Keratinocyte (primary cell): ENCODE data around the gene ECE1. TPM values are rescaled to one million over a fixed set of nuclear protein-coding genes. Genes with fewer than 3 reads are reported as not detected.

Experiments used
- DNase-seq: peaks from one replicate; pipeline ENCODE4 v3.0.0-alpha.2; 2011; ENCODE audit warnings: low read depth, missing footprints, low spot score
- FAIRE-seq: peaks from 2 replicates; lab custom pipeline; 2011; peaks lifted over from hg19 to GRCh38; lab: Jason Lieb, UNC
- H2AFZ ChIP-seq: 2 replicates; pipeline ENCODE4 v1.6.0; 2012; ENCODE audit warnings: low read length, control low read depth, inconsistent platforms; ENCODE audit not compliant: control insufficient read depth
- H3K27ac ChIP-seq: 2 replicates; pipeline ENCODE4 v1.5.1; 2011; ENCODE audit warnings: low read length; ENCODE audit not compliant: control insufficient read depth, insufficient read depth
- H3K27me3 ChIP-seq: 3 replicates; pipeline ENCODE4 v1.6.0; 2011; ENCODE audit warnings: low read length; ENCODE audit not compliant: control insufficient read depth, insufficient read depth; ENCODE audit errors: extremely low read depth
- H3K36me3 ChIP-seq, 2 experiments: 2 replicates in 1 of 2; 3 replicates in 1 of 2; pipeline ENCODE4 v1.5.1; 2011; ENCODE audit warnings: low read length in 2 of 2, mild to moderate bottlenecking in 1 of 2; ENCODE audit not compliant: control insufficient read depth in 2 of 2, insufficient read depth in 2 of 2; ENCODE audit errors: extremely low read depth in 1 of 2
- H3K4me1 ChIP-seq: 3 replicates; pipeline ENCODE4 v1.5.1; 2011; ENCODE audit warnings: low read length; ENCODE audit not compliant: control insufficient read depth, insufficient read depth; ENCODE audit errors: extremely low read depth
- H3K4me2 ChIP-seq: 3 replicates; pipeline ENCODE4 v1.6.0; 2011; ENCODE audit warnings: low read depth, low read length; ENCODE audit not compliant: control insufficient read depth, insufficient read depth; ENCODE audit errors: extremely low read depth
- H3K4me3 ChIP-seq, 3 experiments: fragments of 200-600 bp in 1 of 3; sonication (generic) in 1 of 3; 2 replicates in 2 of 3; 3 replicates in 1 of 3; pipeline ENCODE4 v1.5.1; 2011 to 2016; ENCODE audit warnings: low read length in 3 of 3, mild to moderate bottlenecking in 3 of 3, control low read depth in 2 of 3, inconsistent platforms in 1 of 3, low read depth in 1 of 3, mixed read lengths in 1 of 3, mixed run types in 1 of 3, moderate library complexity in 1 of 3; ENCODE audit not compliant: control insufficient read depth in 2 of 3, insufficient read depth in 2 of 3; ENCODE audit errors: extremely low read depth in 1 of 3
- H3K79me2 ChIP-seq: 2 replicates; pipeline ENCODE4 v1.6.0; 2012; ENCODE audit warnings: low read length; ENCODE audit not compliant: control insufficient read depth, insufficient read depth
- H3K9ac ChIP-seq: 3 replicates; pipeline ENCODE4 v1.6.0; 2011; ENCODE audit warnings: low read length; ENCODE audit not compliant: control insufficient read depth, insufficient read depth; ENCODE audit errors: extremely low read depth
- H3K9me1 ChIP-seq: 3 replicates; pipeline ENCODE4 v1.6.0; 2011; ENCODE audit warnings: low read length; ENCODE audit not compliant: control insufficient read depth, insufficient read depth; ENCODE audit errors: extremely low read depth
- H3K9me3 ChIP-seq: 2 replicates; pipeline ENCODE4 v1.5.1; 2012; ENCODE audit warnings: low read depth, low read length; ENCODE audit not compliant: control insufficient read depth
- H4K20me1 ChIP-seq: 3 replicates; pipeline ENCODE4 v1.6.0; 2011; ENCODE audit warnings: low read length; ENCODE audit not compliant: control insufficient read depth, insufficient read depth; ENCODE audit errors: extremely low read depth
- EZH2 ChIP-seq: IDR thresholded peaks from one replicate; pipeline ENCODE4 v1.6.1; 2012; ENCODE audit warnings: inconsistent platforms, mild to moderate bottlenecking, low read length, moderate library complexity
- dilution Hi-C: fragments of 300-500 bp; cut with MboI; formaldehyde crosslinking; loops from one replicate; pipeline ENCODE4 v1.7.0; 2020; ENCODE audit warnings: low sequenced_read_pairs; ENCODE audit not compliant: extremely low pct_ligation_motif_present
- polyA plus RNA-seq, 5 experiments: library from polyadenylated mRNA; depleted of rRNA in 3 of 5; stranded (reverse) in 3 of 5; stranded (forward) in 1 of 5; unstranded in 1 of 5; fragments of >200 nt; gene quantifications; 1 replicate in 1 of 5; 2 replicates in 3 of 5; 3 replicates in 1 of 5; pipeline versions ENCODE4 v1.2.1 to v1.2.3, GENCODE V29; 2011 to 2012; ENCODE audit warnings: missing spikeins in 2 of 5, low read depth in 1 of 5, low replicate concordance in 1 of 5
- TF ChIP-seq, protein P1 (sequence below), 3 experiments: IDR thresholded peaks in 1 of 3; conservative IDR thresholded peaks in 1 of 3; optimal IDR thresholded peaks in 1 of 3; 2 replicates in 2 of 3; 3 replicates in 1 of 3; pipeline versions ENCODE3 to v1.5.1; 2011; ENCODE audit warnings: low read length in 3 of 3, mild to moderate bottlenecking in 3 of 3, moderate library complexity in 2 of 3, control low read depth in 1 of 3, inconsistent platforms in 1 of 3; ENCODE audit not compliant: insufficient read depth in 2 of 3; ENCODE audit errors: extremely low read depth in 1 of 3

The ECE1 gene
- polyA plus RNA-seq, 1 donor (not counting 4 experiments of a cell fraction or from before 2014, with no cell fraction given): 59.1 TPM

DNA sequence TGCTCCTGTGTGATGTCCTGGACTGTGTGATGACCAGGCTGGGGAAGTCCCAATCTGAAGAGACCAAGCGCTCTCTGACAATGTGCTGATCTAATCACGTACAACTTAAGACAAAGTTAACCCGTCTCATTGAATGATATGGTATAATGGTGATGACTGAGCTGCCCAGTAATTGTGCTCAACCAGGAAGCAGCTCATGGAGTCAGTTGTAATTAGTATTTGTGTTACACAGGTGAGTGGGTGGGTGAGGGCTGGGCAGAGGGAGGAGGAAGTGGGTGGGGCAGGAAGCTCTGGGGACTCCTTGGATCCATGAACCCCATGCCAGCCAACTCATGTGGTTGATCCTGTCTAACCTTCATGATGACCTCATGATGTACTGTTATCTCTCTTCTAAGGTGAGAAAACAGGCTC lies 8.7 kb upstream of the ECE1 start:
- DNase-seq (peak; percentile 46), FAIRE-seq (peak; percentile 13)
- dilution Hi-C loops: no loop called here
- H3K4me1 ChIP-seq: peaks cover 48% of the 10 kb centered on the region
- no peak overlapping the region for H3K27ac ChIP-seq
- H3K9me1 ChIP-seq: peaks cover 4% of the 10 kb centered on the region
- H3K9ac ChIP-seq: no peak overlapping the region
- no peak overlapping the region for H3K4me3 ChIP-seq
- H3K79me2 ChIP-seq: no peaks in the 10 kb centered on the region
- H3K27me3 ChIP-seq: no peaks in the 10 kb centered on the region
- H3K36me3 ChIP-seq: no peaks in the 10 kb centered on the region
- TF ChIP-seq EZH2: no peak
- TF ChIP-seq, protein P1, sequence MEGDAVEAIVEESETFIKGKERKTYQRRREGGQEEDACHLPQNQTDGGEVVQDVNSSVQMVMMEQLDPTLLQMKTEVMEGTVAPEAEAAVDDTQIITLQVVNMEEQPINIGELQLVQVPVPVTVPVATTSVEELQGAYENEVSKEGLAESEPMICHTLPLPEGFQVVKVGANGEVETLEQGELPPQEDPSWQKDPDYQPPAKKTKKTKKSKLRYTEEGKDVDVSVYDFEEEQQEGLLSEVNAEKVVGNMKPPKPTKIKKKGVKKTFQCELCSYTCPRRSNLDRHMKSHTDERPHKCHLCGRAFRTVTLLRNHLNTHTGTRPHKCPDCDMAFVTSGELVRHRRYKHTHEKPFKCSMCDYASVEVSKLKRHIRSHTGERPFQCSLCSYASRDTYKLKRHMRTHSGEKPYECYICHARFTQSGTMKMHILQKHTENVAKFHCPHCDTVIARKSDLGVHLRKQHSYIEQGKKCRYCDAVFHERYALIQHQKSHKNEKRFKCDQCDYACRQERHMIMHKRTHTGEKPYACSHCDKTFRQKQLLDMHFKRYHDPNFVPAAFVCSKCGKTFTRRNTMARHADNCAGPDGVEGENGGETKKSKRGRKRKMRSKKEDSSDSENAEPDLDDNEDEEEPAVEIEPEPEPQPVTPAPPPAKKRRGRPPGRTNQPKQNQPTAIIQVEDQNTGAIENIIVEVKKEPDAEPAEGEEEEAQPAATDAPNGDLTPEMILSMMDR (optimal IDR thresholded peaks at IDR 0.05 in 1 of 3, IDR thresholded peaks at IDR 0.05 in 1 of 3, conservative IDR thresholded peaks at IDR 0.05 in 1 of 3; ENCODE audit: extremely low read depth in 1 of 3, insufficient read depth in 2 of 3, low read length in 3 of 3): no peak
- H3K4me2 ChIP-seq: no peak overlapping the region
- H4K20me1 ChIP-seq: no peaks in the 10 kb centered on the region
- no peaks in the 10 kb centered on the region for H3K9me3 ChIP-seq
- H2AFZ ChIP-seq: no peak overlapping the region

DNA sequence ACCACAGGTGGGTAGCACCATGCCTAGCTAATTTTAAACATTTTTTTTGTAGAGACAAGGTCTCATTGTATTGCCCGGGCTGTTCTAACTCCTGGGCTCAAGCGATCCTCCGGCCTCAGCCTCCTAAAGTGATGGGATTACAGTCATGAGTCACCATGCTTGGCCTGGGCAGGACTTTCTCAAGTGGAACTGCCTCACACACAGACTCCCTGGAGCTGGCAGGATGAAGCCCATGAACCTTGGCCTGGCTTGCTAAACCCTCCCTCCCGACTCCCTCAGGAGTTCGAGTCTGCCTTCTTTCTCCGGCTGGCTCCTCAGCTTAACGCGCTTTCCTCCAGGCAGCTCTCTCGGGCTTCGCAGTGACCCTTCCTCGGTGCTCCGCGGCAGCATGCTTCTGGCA lies 7.7 kb upstream of the ECE1 start:
- Histone ChIP-seq H3K9ac (no peak overlapping the region), H3K4me3 (no peak overlapping the region), H3K27me3 (no peaks in the 10 kb centered on the region), H3K27ac (no peak overlapping the region), H3K36me3 (no peaks in the 10 kb centered on the region), H2AFZ (no peak overlapping the region), H3K79me2 (no peaks in the 10 kb centered on the region), H3K4me2 (no peak overlapping the region), H4K20me1 (no peaks in the 10 kb centered on the region), H3K4me1 (peaks cover 40% of the 10 kb centered on the region), H3K9me3 (no peaks in the 10 kb centered on the region), H3K9me1 (peaks cover 4% of the 10 kb centered on the region)
- FAIRE-seq (no peak), DNase-seq (no peak)
- dilution Hi-C loops: no loop called here
- TF ChIP-seq, protein P1 (optimal IDR thresholded peaks at IDR 0.05 in 1 of 3, IDR thresholded peaks at IDR 0.05 in 1 of 3, conservative IDR thresholded peaks at IDR 0.05 in 1 of 3; ENCODE audit: extremely low read depth in 1 of 3, insufficient read depth in 2 of 3, low read length in 3 of 3): no peak
